MG63 (cell line): Measurements from ENCODE around the gene TXNL4A. TPM values are rescaled to one million over a fixed set of nuclear protein-coding genes. Genes with fewer than 3 reads are reported as not detected.
"Not testable (repeated sequence)": the region's sequence is repeated elsewhere in the genome, so short reads cannot be mapped to it uniquely, and the experiment has no call there.

Experiments
- DNase-seq: peaks from one replicate; pipeline ENCODE4 v3.0.0-alpha.2; 2020
- H3K27me3 ChIP-seq: fragments of 250-450 bp; sonication (Bioruptor Pico); 2 replicates; pipeline ENCODE4 v1.5.1; 2020; ENCODE audit warnings: mild to moderate bottlenecking, moderate library complexity
- H3K36me3 ChIP-seq: fragments of 250-450 bp; sonication (Bioruptor Pico); 2 replicates; pipeline ENCODE4 v1.5.1; 2020; ENCODE audit warnings: mild to moderate bottlenecking, moderate library complexity
- H3K4me3 ChIP-seq: fragments of 250-450 bp; sonication (Bioruptor Pico); 2 replicates; pipeline ENCODE4 v1.5.1; 2020; ENCODE audit warnings: mild to moderate bottlenecking, moderate library complexity
- H3K9me3 ChIP-seq: fragments of 250-450 bp; sonication (Bioruptor Pico); 2 replicates; pipeline ENCODE4 v1.5.1; 2020; ENCODE audit warnings: mild to moderate bottlenecking, moderate library complexity
- total RNA-seq: library from RNA; depleted of rRNA; stranded (reverse); fragments of >200 nt; shearing (Covaris generic); gene quantifications from 2 replicates; pipeline ENCODE4 v1.2.3, GENCODE V29; 2014; ENCODE audit warnings: low replicate concordance; rRNA removed

TXNL4A gene, protein sequence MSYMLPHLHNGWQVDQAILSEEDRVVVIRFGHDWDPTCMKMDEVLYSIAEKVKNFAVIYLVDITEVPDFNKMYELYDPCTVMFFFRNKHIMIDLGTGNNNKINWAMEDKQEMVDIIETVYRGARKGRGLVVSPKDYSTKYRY
- total RNA-seq = 69.3 and 176 TPM in 2 replicates

DNA sequence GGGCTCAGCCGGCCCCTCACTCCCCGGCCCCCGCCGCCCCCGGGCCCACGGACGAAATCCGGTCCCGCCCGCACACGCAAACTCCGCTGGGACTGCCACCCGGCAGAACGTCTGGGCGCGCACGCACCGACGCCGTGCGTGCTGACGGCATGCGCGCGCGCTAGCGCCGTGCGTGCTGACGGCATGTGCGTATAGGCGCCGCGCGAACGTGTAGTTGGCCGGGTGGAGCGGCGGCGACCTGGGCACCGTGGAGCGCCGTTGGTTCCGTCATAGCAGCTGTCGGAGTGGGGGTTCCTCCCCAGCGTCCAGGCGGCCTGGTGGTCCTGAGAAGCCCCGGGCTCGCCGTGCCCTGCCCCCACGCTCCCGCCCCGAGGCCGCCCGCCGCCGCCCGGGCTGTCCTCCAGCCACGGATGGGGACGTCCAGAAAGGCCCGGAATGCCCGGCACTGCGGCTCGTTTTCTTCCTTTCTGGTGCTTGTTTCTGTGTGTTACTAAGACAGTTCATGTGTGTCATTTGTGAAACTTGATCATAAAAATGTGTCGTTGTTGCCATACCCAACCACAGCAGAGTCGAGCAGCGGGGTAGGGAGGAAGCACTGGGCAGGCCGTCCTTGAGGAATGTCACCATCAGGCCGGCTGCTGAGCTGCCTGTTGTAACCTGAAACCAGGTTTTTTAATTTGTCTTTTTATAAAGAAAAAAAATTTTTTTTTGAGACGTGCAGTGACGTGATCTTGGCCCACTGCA is at the start of gene TXNL4A:
Gene TXNL4A (minus strand): TSS at position 113 of the 744 bp plus-strand sequence. CDS start 171 bp downstream, outside the sequence.
- Histone ChIP-seq H3K27me3 (no peaks in the 10 kb centered on the region), H3K9me3 (no peaks in the 10 kb centered on the region), H3K36me3 (peaks cover 24% of the 10 kb centered on the region), H3K4me3 (peak within 1 kb of the TSS; percentile 87)
- peak; percentile 86 for DNase-seq

DNA sequence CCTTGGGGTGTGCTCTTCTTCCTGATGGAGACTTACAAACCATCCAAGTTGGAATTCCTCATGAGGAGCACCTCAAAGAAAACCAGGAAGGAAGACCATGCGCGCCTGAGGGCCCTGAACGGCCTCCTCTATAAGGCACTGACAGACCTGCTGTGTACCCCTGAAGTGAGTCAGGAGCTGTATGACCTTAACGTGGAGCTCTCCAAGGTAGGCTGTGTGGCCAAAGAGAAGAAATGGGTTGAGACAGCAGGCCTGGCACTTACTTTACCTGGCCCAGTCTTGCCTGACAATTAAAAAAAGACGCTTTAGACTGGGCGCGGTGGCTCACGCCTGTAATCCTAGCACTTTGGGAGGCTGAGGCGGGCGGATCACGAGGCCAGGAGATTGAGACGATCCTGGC is 48.9 kb upstream of the TXNL4A start:
- DNase-seq = no peak
- no peak overlapping the region for H3K4me3 ChIP-seq
- H3K36me3 ChIP-seq = peaks cover 19% of the 10 kb centered on the region
- H3K27me3 ChIP-seq = no peaks in the 10 kb centered on the region
- no peaks in the 10 kb centered on the region for H3K9me3 ChIP-seq

DNA sequence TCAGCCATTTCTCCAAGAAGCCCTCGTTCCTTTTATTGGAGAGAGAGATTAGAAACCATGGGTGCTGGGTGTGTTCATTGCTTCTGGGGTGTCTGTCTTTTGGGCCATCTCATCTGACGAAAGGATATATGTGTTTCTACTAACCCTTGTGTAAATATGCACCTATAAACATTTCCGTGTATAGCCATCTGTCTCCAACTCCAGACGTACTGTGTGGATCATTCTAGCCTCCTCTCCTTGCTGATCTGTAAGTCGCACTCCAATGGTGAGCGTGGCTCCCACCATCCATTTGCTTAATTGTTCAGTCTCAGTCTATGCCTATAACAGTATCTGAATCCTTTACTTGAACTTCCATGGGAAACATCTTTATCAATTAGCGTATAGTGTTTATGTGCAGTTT is 47.6 kb upstream of the TXNL4A start:
- no peak for DNase-seq
- peaks cover 13% of the 10 kb centered on the region for H3K36me3 ChIP-seq
- peak overlapping the region; percentile 97 for H3K4me3 ChIP-seq
- no peaks in the 10 kb centered on the region for H3K27me3 ChIP-seq
- no peaks in the 10 kb centered on the region for H3K9me3 ChIP-seq

DNA sequence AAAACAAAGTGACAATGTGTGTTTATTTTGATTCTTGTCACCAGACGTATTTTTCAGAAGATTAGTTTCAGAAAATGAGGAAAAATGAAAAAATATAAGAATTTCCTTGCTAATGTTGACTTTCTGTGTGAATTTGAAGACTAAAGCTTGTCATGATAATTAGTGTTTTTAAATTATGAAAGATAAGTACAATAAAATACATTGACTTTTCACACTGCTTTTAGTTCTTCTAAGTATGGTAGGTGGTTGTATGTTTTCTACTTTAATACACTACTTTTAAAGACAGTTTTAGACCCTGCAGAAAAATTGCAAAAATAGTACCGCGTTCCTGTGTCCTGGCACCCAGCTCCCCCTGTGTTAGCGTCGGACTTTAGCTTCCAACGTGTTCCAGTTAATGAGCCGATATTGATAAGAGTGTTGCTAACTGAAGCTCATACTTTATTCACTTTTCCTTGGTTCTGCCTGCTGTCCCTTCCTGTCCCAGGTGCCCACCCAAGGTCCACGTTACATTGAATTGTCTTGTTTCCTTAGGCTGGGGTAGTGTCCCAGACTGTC is 46.6 kb upstream of the TXNL4A start:
- Histone ChIP-seq H3K36me3 (peaks cover 13% of the 10 kb centered on the region), H3K27me3 (no peaks in the 10 kb centered on the region), H3K4me3 (peak overlapping the region; percentile 97), H3K9me3 (no peaks in the 10 kb centered on the region)
- DNase-seq = no peak

DNA sequence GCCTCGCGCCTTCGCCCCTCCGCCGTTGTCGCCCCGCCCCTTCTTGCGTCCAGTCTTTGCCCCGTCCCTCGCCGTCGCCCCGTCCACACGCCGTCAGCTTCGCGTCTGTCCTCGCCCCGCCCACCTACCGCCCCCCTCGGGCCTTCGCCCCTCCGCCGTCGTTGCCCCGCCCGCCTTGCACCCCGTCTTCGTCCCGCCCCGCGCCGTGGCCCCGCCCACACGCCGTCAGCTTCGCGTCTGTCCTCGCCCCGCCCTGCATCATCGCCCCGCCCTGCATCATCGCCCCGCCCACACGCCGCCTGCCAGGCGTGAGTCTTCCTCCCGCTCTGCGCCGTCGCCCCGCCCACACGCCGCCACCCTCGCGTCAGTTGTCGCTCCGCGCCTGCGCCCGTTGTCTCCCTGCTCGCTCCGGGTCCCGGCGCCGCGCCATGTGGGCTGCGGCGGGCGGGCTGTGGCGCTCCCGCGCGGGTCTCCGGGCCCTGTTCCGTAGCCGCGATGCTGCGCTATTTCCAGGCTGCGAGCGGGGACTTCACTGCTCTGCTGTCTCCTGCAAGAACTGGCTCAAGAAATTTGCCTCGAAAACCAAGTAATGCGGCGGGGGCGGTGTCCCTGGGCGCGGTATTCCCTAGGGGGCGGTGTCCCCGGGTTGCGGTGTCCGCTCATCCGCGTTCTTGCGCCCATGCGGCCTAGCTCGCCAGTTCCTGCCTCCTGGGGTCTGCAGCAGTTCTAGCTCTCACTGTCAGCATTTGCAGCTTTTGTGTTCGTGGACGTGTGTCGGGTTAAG is 45.9 kb upstream of the TXNL4A start, which contains the start of gene RBFA:
Gene RBFA (plus strand): TSS at position 367 of the 784 bp plus-strand sequence. CDS start 62 bp downstream, at position 429.
- Histone ChIP-seq H3K27me3 (no peaks in the 10 kb centered on the region), H3K4me3 (peak within 1 kb of the TSS; percentile 97), H3K9me3 (no peaks in the 10 kb centered on the region), H3K36me3 (peaks cover 13% of the 10 kb centered on the region)
- peak; percentile 97 for DNase-seq

DNA sequence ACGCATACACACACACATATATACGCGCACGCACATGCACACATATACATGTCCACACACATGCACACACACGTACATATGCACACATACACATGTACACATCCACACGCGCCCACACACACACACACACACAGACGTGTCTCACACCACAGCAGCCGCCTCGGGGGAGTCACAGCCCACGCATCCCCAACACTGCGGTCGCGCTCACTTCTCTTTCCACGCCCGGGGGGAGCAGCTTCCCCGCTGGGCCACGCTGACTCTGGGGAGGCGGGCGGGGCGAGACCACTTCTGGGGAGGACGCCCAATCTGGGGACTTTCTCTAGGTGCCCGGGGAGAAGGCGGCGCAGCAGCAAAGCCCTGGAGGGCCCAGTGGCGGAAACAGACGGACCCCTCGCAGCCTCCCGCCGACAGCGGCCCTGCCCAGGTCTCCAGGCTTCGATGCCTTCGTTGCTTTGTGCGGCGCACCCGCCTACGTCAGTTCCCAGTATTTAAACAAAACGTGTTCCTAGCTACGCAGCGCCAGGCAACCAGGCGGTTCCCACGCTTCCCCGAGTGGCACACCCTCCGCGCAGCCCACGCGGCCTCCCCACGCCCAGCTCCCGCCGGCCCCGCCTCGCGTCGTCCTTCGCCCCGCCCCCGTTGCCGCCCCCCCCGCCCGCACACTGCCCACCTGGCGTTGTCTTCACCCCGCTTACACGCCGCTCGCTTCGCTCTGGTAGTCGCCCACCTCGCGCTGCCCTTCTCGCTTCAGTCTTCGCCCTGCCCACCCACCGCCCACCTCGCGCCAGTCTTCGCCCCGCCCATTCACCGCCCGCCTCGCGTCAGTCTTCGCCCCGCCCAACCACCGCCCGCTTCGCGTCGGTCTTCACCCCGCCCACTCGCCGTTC is 45.1 kb upstream of the TXNL4A start:
- DNase-seq = no peak
- peaks cover 13% of the 10 kb centered on the region for H3K36me3 ChIP-seq
- no peaks in the 10 kb centered on the region for H3K27me3 ChIP-seq
- H3K4me3 ChIP-seq = peak overlapping the region; percentile 97
- no peaks in the 10 kb centered on the region for H3K9me3 ChIP-seq

DNA sequence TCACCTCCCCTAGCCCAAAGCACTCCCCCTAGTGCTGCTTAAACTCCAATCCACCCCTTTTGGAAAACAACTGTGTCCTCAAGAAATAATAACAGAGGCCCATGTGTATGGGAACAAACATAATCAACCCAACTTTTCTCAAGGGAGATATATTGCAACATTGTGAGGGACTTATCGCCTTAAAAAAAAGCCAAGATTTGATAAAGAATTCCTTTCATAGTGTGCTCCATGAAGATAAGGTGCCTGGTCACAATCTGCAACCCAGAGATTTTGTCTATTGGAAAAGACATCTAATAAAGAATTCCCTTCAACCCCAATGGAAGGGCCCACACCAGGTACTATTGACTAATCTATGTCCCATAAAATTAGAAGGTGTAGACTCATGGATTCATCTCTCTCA is 41.3 kb upstream of the TXNL4A start:
- no peaks in the 10 kb centered on the region for H3K36me3 ChIP-seq
- no peak overlapping the region for H3K4me3 ChIP-seq
- H3K9me3 ChIP-seq = no peaks in the 10 kb centered on the region
- no peak for DNase-seq
- H3K27me3 ChIP-seq = no peaks in the 10 kb centered on the region

DNA sequence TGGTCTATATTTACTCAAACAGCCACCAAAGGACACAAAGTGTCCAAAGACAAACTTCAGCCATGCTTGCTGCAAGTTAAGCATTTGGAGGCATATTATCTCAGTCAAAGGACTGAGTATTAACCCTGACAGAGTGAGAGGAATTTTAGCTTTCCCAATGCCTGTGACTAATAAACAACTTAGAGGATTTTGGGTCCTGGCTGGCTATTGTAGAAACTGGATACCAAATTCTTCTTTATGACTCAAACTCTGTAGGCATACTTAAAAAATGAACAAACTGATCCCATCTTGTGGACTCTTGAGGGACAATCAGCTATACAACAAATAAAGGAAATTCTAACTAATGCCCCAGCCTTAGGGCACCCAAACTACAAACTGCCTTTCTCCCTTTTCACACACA is 39.4 kb upstream of the TXNL4A start:
- H3K9me3 ChIP-seq = peaks cover 12% of the 10 kb centered on the region
- not testable (repeated sequence) for H3K27me3 ChIP-seq, H3K4me3 ChIP-seq, H3K36me3 ChIP-seq, DNase-seq

DNA sequence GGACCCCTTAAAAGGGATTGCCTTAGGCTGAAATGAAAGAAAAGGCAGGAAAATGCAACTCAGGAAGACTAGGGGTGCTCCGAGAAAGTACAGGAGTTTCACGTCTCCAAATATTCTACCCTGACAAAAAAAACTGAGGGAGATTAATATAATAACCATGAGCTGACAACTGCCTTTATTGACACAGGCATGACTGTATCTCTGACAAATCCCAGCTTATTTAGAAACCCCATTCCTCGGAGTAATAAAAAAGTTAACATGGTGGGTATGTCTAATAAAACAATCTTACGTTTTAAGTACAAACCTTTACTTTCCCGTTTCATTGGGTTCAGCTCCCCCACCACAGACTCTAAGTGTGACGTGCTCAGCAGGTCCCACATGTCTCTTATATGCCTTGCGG is 38.0 kb upstream of the TXNL4A start:
- Histone ChIP-seq H3K27me3 (no peaks in the 10 kb centered on the region), H3K9me3 (peaks cover 21% of the 10 kb centered on the region), H3K4me3 (no peak overlapping the region), H3K36me3 (no peaks in the 10 kb centered on the region)
- DNase-seq = no peak

DNA sequence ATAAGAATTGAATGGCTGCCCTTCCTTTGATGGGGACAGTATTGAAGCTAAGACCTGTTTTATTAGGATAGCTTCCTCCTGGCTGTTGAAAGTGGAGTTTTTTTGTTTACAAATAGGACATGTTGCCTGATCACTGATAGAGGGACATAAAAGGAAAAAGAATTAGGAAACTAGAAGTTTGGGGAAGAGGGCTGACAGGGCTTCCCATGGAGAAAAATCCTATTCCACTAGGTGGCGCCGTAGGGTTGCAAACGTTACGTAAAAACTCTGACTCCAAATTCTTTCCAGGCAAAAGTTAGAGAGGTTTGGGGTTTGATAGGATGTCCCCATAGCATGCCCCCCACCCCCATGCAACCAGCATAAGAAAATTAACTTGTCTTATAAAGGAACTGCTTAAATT is 34.8 kb upstream of the TXNL4A start:
- Histone ChIP-seq H3K9me3 (peaks cover 30% of the 10 kb centered on the region), H3K36me3 (no peaks in the 10 kb centered on the region), H3K27me3 (no peaks in the 10 kb centered on the region), H3K4me3 (no peak overlapping the region)
- no peak for DNase-seq

DNA sequence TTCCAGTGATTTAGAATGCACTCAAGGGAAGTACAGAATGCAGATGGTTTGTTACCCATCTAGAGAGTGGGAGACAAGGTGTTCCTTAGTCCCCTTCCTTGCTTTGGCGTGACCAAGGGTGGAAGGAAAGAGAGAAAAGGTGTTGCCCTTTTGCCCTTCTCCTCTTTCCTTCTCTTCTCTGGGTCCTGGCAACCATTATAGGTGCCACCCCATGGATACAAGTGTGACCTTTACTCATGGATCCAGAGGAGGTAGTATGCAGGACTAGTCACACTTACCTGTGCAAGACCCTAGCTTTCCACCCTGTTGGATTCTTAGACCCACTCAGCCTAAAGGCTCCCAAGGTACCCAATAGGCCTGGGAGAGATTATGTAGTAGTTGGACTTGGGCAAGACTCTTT is 34.2 kb upstream of the TXNL4A start:
- no peak overlapping the region for H3K4me3 ChIP-seq
- H3K36me3 ChIP-seq = no peaks in the 10 kb centered on the region
- H3K9me3 ChIP-seq = peaks cover 30% of the 10 kb centered on the region
- H3K27me3 ChIP-seq = no peaks in the 10 kb centered on the region
- no peak for DNase-seq

DNA sequence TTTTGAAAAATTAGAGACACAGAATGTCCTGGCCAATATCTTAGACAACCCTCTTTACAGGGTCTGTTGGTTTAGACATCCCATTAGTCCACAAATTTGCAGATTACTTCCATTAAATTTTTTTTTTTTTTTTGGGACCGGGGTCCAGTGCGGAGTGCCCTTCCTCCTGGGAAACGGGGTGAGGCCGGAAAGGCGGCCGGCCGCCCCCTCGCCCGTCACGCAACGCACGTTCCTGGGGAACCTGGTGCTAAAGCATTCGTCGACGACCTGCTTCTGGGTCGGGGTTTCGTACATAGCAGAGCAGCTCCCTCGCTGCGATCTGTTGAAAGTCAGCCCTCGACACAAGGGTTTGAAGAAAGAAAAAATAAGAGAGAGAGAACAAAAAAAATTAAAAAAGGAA is 24.4 kb upstream of the TXNL4A start:
- Histone ChIP-seq H3K9me3 (0 out of 2 replicates have a peak, but pooled peaks cover 3% of the 10 kb centered on the region), H3K27me3 (no peaks in the 10 kb centered on the region), H3K4me3 (no peak overlapping the region), H3K36me3 (no peaks in the 10 kb centered on the region)
- DNase-seq = no peak

DNA sequence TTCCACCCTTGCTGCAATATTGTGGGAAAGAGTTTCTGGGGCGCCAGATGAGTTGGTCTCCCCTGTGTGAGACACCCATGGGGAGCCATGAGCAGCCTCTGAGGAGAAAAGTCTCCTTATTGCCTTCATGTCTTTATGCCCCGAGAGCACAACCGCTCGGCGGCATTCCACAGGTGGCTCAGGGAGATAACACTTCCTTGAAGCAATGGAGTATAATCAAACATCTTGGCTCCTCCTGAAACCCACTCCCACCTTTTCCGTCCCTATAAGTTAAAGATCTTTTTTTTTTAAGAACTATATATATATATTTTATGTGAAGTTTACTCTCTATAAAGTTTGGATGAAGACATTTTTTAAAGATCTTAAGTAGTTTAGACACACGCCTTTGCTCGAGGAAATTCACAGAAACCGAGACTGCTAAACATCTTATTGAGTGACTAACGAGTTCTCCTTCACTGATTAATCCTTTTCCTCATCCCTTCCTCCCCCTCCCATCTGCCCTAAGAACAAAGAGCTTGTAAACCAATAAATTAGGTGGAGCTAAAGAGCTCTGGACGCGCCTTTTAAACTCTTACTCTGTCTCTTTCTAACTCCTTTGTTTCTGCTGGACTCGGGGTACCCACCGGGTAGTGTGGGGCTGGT is 23.3 kb upstream of the TXNL4A start:
- DNase-seq, H3K4me3 ChIP-seq, H3K9me3 ChIP-seq, H3K27me3 ChIP-seq, H3K36me3 ChIP-seq: not testable (repeated sequence)

DNA sequence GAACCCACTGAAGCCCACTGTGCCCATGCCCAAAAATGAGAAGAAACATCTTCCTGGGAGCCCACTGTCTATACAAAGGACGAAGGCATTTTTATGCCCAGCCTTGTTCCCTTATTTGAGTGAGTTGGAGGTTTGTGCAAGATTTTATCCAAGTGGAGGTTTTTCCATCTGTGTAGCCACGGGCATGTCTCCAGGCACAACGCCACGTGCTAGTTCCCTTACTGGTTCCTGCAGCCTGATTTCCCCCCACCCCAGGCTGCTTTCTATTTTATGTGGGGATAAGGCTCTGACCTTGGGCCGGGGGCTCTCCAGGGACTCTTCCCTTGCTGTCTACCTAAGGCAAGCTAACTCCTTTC is 22.2 kb upstream of the TXNL4A start:
- Histone ChIP-seq H3K4me3 (no peak overlapping the region), H3K36me3 (no peaks in the 10 kb centered on the region), H3K27me3 (no peaks in the 10 kb centered on the region), H3K9me3 (0 out of 2 replicates have a peak, but pooled peaks cover 3% of the 10 kb centered on the region)
- DNase-seq = no peak

DNA sequence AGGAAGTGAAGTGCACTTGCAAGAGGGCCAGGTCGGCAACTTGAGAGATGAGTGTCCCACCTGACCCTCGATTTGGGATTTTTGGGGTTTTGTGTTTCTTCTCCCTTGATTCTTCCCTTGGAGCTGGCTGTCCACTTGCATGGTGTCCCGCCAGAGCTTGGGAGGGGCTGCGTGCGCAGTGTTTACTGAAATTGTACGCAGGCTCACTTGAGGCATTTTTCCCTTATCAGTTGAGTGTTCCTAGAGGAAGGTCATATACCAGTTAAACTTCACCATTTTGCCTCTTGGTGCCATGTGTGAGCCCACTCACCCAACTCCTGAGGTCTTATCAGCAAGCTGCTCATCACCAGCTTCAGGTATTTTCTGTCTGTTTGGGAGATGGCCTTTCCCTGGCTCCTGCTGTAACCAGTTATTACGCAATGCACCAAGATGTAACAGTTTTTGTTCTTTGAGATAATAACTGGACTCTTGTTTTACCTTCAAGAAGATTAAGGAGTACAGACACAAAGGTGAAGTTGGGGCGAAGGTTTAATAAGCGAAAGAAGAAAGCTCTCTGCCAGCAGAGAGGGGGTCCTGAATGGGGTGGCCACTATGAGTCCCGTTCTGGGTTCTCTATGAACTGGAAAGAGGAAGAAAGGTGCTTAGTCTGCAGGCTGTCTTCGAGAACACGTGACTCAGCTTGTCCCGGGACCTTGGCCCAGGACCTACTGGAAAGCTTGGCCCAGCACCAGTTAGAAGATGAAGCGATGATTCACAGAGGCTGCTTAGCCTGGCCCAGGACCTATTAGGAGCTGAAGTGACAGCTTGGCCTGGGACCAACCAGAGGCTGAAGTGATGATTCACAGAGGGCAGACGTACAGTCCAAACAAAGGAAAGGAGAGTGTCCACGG is 21.5 kb upstream of the TXNL4A start:
- no peaks in the 10 kb centered on the region for H3K27me3 ChIP-seq
- H3K4me3 ChIP-seq = no peak overlapping the region
- no peaks in the 10 kb centered on the region for H3K36me3 ChIP-seq
- 0 out of 2 replicates have a peak, but pooled peaks cover 3% of the 10 kb centered on the region for H3K9me3 ChIP-seq
- DNase-seq = peak; percentile 95
